ELR (cell line): ENCODE data around the gene FRMD3.
A peak's percentile ranks its signal among the peaks of the same experiment; 100 is the strongest.
"Not testable (repeated sequence)": the region's sequence is repeated elsewhere in the genome, so short reads cannot be mapped to it uniquely, and the experiment has no call there.

Source experiments
- DNase-seq: peaks from one replicate; pipeline ENCODE4 v3.0.0-alpha.2; 2015; ENCODE audit warnings: low read depth

The FRMD3 gene

GRCh38 chr9:83388346-83388745 lies 149.9 kb downstream of the FRMD3 start:
- DNase-seq, result no peak

GRCh38 chr9:83387401-83388185 lies 150.6 kb downstream of the FRMD3 start:
- no peak for DNase-seq

- DNase-seq, result peak; percentile 41
Observed at GRCh38 chr9:83385317-83385716, 152.9 kb downstream of the FRMD3 start.

GRCh38 chr9:83384214-83384613 lies 154.0 kb downstream of the FRMD3 start:
- DNase-seq, result no peak

GRCh38 chr9:83383034-83383433 lies 155.2 kb downstream of the FRMD3 start:
- DNase-seq, result no peak

- DNase-seq, result no peak
Observed at GRCh38 chr9:83382421-83382820, 155.8 kb downstream of the FRMD3 start.

- DNase-seq, result no peak
Observed at GRCh38 chr9:83379045-83379444, 159.2 kb downstream of the FRMD3 start.

- DNase-seq, result no peak
Observed at GRCh38 chr9:83372957-83373356, 165.2 kb downstream of the FRMD3 start.

- DNase-seq, result no peak
Observed at GRCh38 chr9:83367326-83367725, 170.9 kb downstream of the FRMD3 start.

GRCh38 chr9:83362341-83362995 lies 175.7 kb downstream of the FRMD3 start:
- no peak for DNase-seq

- DNase-seq, result no peak
Observed at GRCh38 chr9:83359039-83359438, 179.2 kb downstream of the FRMD3 start.

GRCh38 chr9:83358493-83358892 lies 179.7 kb downstream of the FRMD3 start:
- DNase-seq, result not testable (repeated sequence)

GRCh38 chr9:83355729-83356151 lies 182.5 kb downstream of the FRMD3 start:
- DNase-seq, result no peak

- peak; percentile 38 for DNase-seq
Observed at GRCh38 chr9:83355024-83355444, 183.2 kb downstream of the FRMD3 start.

- DNase-seq, result no peak
Observed at GRCh38 chr9:83349031-83349430, 189.2 kb downstream of the FRMD3 start.

GRCh38 chr9:83346655-83347420 lies 191.4 kb downstream of the FRMD3 start:
- DNase-seq, result no peak

GRCh38 chr9:83343366-83343999 lies 194.7 kb downstream of the FRMD3 start:
- DNase-seq, result no peak

- peak; percentile 27 for DNase-seq
Observed at GRCh38 chr9:83342731-83343130, 195.5 kb downstream of the FRMD3 start.

- DNase-seq, result no peak
Observed at GRCh38 chr9:83342006-83342405, 196.2 kb downstream of the FRMD3 start.

GRCh38 chr9:83340451-83340850 lies 197.8 kb downstream of the FRMD3 start:
- no peak for DNase-seq

GRCh38 chr9:83339435-83339834 lies 198.8 kb downstream of the FRMD3 start:
- DNase-seq, result peak; percentile 71

GRCh38 chr9:83336706-83337105 lies 201.5 kb downstream of the FRMD3 start:
- DNase-seq, result peak; percentile 60
